Measurements from ENCODE around the gene MIDN.

MIDN gene

DNA sequence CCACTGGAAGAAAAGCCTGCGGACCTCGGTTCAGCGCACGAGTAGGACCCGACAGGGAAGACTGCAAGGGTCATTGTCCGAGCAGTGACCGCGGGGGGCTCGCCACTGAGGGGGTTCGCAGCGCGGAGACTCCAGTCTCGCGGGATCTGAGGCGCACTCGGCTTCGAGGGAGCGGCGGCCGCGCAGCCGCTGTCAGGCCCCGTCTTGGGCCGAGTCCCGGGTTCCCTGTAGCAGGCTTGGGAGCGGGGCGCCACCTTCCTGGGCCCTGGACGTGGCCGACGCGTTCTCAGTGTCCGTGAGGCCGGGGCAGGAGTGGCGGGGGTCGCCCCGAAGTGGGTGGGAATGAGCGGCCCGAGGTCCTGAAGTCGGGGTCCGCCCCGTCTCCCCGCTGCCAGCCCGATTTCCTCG, 26.5 kb downstream of the MIDN start (continued):
- TF ChIP-seq ZNF394 (tag by site-specific recombination; IDR thresholded peaks at IDR 0.05; ENCODE audit: borderline replicate concordance), result peak; percentile 71; the same call in 1 of the 2 replicates
- no peak for TF ChIP-seq ZNF112 (tag by site-specific recombination; IDR thresholded peaks at IDR 0.05)
- no peak for TF ChIP-seq OSR2 (tag by site-specific recombination; IDR thresholded peaks at IDR 0.05)
- no peak for TF ChIP-seq ZNF747 (tag by site-specific recombination; IDR thresholded peaks at IDR 0.05)
- TF ChIP-seq, protein P1, sequence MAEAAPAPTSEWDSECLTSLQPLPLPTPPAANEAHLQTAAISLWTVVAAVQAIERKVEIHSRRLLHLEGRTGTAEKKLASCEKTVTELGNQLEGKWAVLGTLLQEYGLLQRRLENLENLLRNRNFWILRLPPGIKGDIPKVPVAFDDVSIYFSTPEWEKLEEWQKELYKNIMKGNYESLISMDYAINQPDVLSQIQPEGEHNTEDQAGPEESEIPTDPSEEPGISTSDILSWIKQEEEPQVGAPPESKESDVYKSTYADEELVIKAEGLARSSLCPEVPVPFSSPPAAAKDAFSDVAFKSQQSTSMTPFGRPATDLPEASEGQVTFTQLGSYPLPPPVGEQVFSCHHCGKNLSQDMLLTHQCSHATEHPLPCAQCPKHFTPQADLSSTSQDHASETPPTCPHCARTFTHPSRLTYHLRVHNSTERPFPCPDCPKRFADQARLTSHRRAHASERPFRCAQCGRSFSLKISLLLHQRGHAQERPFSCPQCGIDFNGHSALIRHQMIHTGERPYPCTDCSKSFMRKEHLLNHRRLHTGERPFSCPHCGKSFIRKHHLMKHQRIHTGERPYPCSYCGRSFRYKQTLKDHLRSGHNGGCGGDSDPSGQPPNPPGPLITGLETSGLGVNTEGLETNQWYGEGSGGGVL (tag by site-specific recombination; IDR thresholded peaks at IDR 0.05), result peak; percentile 52
- no peak for TF ChIP-seq ZNF48 (tag by site-specific recombination; IDR thresholded peaks at IDR 0.05)
- no peak for TF ChIP-seq ZNF792 (tag by site-specific recombination; IDR thresholded peaks at IDR 0.05)
- TF ChIP-seq, protein P2, sequence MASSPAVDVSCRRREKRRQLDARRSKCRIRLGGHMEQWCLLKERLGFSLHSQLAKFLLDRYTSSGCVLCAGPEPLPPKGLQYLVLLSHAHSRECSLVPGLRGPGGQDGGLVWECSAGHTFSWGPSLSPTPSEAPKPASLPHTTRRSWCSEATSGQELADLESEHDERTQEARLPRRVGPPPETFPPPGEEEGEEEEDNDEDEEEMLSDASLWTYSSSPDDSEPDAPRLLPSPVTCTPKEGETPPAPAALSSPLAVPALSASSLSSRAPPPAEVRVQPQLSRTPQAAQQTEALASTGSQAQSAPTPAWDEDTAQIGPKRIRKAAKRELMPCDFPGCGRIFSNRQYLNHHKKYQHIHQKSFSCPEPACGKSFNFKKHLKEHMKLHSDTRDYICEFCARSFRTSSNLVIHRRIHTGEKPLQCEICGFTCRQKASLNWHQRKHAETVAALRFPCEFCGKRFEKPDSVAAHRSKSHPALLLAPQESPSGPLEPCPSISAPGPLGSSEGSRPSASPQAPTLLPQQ (tag by site-specific recombination; IDR thresholded peaks at IDR 0.05), result peak; percentile 78
- no peak for TF ChIP-seq ZNF311 (tag by site-specific recombination; IDR thresholded peaks at IDR 0.05; ENCODE audit: borderline replicate concordance)
- TF ChIP-seq, protein P3, sequence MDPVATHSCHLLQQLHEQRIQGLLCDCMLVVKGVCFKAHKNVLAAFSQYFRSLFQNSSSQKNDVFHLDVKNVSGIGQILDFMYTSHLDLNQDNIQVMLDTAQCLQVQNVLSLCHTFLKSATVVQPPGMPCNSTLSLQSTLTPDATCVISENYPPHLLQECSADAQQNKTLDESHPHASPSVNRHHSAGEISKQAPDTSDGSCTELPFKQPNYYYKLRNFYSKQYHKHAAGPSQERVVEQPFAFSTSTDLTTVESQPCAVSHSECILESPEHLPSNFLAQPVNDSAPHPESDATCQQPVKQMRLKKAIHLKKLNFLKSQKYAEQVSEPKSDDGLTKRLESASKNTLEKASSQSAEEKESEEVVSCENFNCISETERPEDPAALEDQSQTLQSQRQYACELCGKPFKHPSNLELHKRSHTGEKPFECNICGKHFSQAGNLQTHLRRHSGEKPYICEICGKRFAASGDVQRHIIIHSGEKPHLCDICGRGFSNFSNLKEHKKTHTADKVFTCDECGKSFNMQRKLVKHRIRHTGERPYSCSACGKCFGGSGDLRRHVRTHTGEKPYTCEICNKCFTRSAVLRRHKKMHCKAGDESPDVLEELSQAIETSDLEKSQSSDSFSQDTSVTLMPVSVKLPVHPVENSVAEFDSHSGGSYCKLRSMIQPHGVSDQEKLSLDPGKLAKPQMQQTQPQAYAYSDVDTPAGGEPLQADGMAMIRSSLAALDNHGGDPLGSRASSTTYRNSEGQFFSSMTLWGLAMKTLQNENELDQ (tag by site-specific recombination; IDR thresholded peaks at IDR 0.05; ENCODE audit: low read depth), result no peak
- TF ChIP-seq, protein P4, sequence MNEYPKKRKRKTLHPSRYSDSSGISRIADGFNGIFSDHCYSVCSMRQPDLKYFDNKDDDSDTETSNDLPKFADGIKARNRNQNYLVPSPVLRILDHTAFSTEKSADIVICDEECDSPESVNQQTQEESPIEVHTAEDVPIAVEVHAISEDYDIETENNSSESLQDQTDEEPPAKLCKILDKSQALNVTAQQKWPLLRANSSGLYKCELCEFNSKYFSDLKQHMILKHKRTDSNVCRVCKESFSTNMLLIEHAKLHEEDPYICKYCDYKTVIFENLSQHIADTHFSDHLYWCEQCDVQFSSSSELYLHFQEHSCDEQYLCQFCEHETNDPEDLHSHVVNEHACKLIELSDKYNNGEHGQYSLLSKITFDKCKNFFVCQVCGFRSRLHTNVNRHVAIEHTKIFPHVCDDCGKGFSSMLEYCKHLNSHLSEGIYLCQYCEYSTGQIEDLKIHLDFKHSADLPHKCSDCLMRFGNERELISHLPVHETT (tag by site-specific recombination; IDR thresholded peaks at IDR 0.05), result peak; percentile 61; the same call in 1 of the 2 replicates
- TF ChIP-seq ZNF114 (tag by site-specific recombination; IDR thresholded peaks at IDR 0.05), result no peak
- TF ChIP-seq, protein P5, sequence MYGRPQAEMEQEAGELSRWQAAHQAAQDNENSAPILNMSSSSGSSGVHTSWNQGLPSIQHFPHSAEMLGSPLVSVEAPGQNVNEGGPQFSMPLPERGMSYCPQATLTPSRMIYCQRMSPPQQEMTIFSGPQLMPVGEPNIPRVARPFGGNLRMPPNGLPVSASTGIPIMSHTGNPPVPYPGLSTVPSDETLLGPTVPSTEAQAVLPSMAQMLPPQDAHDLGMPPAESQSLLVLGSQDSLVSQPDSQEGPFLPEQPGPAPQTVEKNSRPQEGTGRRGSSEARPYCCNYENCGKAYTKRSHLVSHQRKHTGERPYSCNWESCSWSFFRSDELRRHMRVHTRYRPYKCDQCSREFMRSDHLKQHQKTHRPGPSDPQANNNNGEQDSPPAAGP (tag by site-specific recombination; IDR thresholded peaks at IDR 0.05), result peak; percentile 69; the same call in 1 of the 2 replicates
- TF ChIP-seq, protein P6, sequence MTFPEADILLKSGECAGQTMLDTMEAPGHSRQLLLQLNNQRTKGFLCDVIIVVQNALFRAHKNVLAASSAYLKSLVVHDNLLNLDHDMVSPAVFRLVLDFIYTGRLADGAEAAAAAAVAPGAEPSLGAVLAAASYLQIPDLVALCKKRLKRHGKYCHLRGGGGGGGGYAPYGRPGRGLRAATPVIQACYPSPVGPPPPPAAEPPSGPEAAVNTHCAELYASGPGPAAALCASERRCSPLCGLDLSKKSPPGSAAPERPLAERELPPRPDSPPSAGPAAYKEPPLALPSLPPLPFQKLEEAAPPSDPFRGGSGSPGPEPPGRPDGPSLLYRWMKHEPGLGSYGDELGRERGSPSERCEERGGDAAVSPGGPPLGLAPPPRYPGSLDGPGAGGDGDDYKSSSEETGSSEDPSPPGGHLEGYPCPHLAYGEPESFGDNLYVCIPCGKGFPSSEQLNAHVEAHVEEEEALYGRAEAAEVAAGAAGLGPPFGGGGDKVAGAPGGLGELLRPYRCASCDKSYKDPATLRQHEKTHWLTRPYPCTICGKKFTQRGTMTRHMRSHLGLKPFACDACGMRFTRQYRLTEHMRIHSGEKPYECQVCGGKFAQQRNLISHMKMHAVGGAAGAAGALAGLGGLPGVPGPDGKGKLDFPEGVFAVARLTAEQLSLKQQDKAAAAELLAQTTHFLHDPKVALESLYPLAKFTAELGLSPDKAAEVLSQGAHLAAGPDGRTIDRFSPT (tag by site-specific recombination; IDR thresholded peaks at IDR 0.05), result no peak
- peak; percentile 80 for TF ChIP-seq ZNF24 (tag by site-specific recombination; IDR thresholded peaks at IDR 0.05)
- peak; percentile 60 for TF ChIP-seq KLF1 (tag by site-specific recombination; IDR thresholded peaks at IDR 0.05)
- no peak for TF ChIP-seq ZNF354C (tag by site-specific recombination; IDR thresholded peaks at IDR 0.05; ENCODE audit: borderline replicate concordance, low read depth)
- TF ChIP-seq ZNF423 (tag by site-specific recombination; IDR thresholded peaks at IDR 0.05), result peak; percentile 19; the same call in 1 of the 2 replicates
- TF ChIP-seq KLF7 (tag by site-specific recombination; IDR thresholded peaks at IDR 0.05; ENCODE audit: borderline replicate concordance), result 0 out of 2 replicates have a peak, but pooled peaks have one; percentile 75
- TF ChIP-seq, protein P7, sequence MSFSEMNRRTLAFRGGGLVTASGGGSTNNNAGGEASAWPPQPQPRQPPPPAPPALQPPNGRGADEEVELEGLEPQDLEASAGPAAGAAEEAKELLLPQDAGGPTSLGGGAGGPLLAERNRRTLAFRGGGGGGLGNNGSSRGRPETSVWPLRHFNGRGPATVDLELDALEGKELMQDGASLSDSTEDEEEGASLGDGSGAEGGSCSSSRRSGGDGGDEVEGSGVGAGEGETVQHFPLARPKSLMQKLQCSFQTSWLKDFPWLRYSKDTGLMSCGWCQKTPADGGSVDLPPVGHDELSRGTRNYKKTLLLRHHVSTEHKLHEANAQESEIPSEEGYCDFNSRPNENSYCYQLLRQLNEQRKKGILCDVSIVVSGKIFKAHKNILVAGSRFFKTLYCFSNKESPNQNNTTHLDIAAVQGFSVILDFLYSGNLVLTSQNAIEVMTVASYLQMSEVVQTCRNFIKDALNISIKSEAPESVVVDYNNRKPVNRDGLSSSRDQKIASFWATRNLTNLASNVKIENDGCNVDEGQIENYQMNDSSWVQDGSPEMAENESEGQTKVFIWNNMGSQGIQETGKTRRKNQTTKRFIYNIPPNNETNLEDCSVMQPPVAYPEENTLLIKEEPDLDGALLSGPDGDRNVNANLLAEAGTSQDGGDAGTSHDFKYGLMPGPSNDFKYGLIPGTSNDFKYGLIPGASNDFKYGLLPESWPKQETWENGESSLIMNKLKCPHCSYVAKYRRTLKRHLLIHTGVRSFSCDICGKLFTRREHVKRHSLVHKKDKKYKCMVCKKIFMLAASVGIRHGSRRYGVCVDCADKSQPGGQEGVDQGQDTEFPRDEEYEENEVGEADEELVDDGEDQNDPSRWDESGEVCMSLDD (tag by site-specific recombination; IDR thresholded peaks at IDR 0.05), result peak; percentile 88; the same call in 1 of the 2 replicates
- peak; percentile 80; the same call in 1 of the 2 replicates for TF ChIP-seq ZNF785 (tag by site-specific recombination; IDR thresholded peaks at IDR 0.05)
- no peak for TF ChIP-seq ZNF670 (tag by site-specific recombination; IDR thresholded peaks at IDR 0.05; ENCODE audit: low read depth)
- TF ChIP-seq, protein P8, sequence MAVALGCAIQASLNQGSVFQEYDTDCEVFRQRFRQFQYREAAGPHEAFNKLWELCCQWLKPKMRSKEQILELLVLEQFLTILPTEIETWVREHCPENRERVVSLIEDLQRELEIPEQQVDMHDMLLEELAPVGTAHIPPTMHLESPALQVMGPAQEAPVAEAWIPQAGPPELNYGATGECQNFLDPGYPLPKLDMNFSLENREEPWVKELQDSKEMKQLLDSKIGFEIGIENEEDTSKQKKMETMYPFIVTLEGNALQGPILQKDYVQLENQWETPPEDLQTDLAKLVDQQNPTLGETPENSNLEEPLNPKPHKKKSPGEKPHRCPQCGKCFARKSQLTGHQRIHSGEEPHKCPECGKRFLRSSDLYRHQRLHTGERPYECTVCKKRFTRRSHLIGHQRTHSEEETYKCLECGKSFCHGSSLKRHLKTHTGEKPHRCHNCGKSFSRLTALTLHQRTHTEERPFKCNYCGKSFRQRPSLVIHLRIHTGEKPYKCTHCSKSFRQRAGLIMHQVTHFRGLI (tag by site-specific recombination; IDR thresholded peaks at IDR 0.05), result peak; percentile 39; the same call in 1 of the 2 replicates
- peak; percentile 69 for TF ChIP-seq WT1 (tag by site-specific recombination; IDR thresholded peaks at IDR 0.05)
- no peak for TF ChIP-seq ZNF76 (tag by site-specific recombination; IDR thresholded peaks at IDR 0.05; ENCODE audit: borderline replicate concordance, low read depth)
